HG03521 (cell line): ENCODE measurements around the gene OVCH1.
"Not testable (repeated sequence)": the region's sequence is repeated elsewhere in the genome, so short reads cannot be mapped to it uniquely, and the experiment has no call there.

ENCODE experiments used
- ATAC-seq: cut with Tn5 transposase; IDR thresholded peaks from one replicate; pipeline ENCODE4 v1.9.1; 2021; ENCODE audit warnings: mild to moderate bottlenecking, moderate library complexity; ENCODE audit not compliant: unreplicated experiment

The OVCH1 gene

DNA sequence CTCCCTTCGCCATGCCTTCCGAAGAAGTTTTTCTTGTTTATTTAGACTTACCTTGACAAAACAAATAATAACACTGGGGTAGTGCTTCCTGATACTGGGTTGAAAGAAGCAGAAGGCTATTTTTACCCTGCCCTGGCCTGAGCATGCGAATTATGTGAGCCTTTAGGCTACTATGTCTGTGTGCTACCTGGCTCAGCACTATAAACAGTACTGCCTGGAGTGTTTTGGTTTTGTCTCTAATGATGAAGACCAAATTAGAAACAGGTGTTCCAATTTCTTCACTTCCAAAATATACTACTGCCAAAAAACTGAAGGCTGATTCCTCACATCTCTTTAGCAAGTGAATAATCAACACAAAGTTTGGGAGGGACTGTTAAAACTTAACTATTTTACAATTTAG, 7.6 kb upstream of the OVCH1 start:
- no peak for ATAC-seq

DNA sequence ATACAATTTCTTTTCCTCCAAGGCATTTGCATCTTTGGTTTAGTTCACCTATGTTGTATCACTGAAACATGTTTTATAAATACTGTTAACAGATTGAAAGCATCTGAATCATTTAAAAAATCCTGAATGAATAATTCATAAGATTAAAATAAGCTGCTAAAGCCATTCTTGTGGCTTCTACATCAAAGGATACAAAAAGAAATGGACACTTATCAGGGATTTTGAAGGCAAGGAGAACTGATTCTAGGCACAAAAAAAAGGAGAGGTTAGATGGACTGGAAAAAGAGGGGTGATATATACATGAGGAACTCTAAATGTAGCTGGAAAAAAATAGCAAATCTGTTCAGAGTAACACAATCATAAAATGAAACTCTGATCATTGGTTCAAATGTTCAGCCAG, 5.8 kb upstream of the OVCH1 start:
- no peak for ATAC-seq

DNA sequence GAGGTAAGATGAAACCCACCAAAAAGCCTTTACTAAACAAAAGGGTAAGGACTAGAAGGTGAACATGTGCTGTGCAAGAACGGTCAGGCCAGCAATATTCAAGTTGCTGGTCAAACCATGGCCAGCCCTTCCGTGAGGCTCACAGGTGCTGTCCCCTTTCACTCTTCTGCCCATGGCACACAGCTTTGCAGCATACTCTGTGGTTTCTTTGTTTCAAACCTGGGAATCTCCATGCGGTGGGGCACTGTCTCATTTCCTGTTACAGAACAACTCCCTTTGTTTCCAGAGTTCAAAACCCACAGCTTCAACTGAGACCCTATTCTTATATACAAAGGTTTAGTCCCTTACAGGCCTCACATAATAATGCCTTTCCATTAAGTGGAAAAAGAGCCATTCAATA, 1.7 kb upstream of the OVCH1 start:
- no peak for ATAC-seq

DNA sequence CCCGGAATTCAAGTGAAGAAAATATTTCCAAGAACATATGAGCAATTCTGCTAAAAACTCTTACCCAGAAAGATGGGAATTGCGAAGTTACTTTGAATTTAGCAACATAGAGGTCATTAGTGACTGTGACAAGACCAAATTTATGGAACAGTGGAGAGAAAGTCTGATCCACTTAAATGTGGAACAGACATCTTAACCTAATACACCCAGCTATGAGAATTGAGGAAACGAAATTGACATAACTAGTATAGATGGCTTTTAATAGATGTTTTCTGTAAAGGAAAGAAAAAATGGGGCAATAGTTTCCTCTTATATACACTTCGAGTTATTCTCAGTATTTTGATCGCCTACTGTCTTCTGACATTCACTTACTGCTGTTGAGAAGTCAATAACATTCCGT, 4.6 kb downstream of the OVCH1 start:
- ATAC-seq = no peak

DNA sequence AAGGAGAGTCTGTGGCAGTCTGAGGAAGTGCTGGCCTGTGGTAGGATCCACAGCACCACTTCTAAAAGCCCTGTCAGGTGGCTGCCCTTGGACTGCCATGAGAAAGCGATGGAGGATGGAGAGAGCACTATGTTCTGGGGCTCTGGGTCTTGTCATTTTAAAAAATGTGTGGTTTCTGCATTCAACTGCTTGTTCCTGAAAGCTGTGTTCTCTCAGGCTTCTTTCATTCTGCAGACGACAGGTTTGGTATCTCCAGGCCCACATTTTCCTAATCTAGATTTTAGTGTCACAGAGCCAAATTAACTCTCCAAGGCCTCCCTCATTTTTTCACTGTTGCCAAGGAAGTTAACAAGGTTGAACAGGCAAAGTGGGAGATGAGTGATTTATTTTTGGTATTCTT, 10.5 kb downstream of the OVCH1 start:
- no peak for ATAC-seq

DNA sequence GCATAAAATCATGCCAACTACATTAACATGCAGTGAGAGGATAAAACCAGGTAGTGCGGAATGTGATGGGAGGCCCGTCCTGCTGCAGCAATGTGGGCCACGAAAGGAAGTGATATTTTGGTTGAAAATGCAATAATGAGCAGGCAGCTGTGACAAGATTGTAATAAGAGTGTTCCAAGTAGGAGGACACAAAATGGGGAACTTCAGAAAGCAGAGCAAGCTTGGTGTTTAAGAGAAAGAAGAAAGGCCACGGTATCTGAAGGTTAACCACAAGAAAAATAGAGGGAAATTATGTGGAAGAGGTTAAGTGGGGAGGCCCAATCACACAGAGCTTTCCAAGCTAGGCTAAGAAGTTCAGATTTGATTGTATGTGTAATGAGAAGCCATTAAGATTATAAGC, 34.3 kb downstream of the OVCH1 start:
- no peak for ATAC-seq

DNA sequence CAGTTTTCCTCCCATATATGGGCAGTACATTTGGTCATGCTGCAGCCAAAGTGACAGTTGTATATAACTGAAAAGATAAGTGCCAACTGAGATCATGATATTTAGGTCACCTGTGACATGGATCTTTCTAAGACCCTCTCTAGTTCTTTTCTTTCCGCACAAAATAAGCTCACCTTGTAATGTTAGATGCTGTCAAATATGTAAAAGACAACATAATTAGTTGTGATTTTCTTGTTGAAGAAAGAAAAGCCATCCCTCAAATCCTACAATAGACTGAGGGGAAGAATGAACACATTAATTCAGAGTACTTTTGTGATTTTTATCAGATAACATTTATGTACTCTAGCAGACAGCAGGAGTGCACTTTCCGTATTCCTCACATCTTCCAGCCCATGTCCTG, 37.4 kb downstream of the OVCH1 start:
- no peak for ATAC-seq

DNA sequence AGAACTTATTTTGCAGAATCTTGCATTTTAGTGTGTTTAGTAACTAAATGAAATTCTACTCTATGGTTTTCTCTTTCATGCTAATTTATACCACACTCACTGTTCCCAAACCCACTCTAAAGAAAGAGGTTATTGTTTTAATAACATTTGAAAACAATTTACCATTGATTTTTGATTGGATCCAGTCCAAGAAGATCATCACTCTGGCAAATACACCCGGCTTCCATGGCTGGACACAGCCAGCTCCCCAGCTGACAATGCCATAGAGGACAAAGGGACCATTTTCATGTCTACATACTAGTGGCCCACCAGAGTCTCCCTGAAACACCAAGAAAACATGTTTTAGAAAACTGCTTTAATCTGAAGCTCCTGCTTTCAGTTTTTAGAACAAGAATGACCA, 42.4 kb downstream of the OVCH1 start:
- ATAC-seq = no peak

DNA sequence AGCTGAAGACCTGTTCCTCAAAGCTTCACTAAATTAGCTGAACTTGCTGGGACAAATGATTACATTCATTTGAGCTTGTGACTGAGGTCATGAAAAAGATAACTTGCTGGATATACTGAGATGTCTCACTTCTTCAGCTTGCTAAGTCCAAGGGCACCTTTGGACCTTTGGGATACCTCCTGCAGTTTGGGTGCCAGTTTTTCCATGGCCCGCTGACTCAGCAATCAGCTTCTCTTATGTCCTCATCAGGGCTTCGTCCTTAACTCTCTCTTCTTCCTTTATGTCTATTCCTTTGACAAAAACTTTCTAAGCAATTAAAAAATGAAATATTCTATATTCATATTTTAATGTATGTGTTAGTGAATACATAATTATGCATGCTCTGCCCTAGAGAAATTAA, 45.6 kb downstream of the OVCH1 start:
- ATAC-seq = no peak

DNA sequence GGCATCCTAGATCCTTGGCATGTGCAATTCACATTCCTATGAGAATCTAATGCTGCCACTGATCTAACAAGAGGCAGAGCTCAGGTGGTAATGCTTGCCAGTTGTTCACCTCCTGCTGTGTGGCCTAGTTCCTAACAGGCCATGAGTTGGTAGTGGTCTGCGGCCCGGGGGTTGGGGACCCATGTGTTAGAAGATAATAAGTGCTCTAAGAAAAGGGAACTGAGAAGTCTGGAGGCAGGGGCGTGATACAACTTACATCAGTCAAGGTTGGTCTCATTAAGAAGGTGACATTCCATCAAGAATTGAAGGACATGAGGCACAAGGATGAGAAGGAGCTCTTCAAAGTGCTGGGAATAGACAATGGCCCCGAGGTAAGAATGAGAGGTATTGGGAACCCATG, 49.3 kb downstream of the OVCH1 start:
- no peak for ATAC-seq

DNA sequence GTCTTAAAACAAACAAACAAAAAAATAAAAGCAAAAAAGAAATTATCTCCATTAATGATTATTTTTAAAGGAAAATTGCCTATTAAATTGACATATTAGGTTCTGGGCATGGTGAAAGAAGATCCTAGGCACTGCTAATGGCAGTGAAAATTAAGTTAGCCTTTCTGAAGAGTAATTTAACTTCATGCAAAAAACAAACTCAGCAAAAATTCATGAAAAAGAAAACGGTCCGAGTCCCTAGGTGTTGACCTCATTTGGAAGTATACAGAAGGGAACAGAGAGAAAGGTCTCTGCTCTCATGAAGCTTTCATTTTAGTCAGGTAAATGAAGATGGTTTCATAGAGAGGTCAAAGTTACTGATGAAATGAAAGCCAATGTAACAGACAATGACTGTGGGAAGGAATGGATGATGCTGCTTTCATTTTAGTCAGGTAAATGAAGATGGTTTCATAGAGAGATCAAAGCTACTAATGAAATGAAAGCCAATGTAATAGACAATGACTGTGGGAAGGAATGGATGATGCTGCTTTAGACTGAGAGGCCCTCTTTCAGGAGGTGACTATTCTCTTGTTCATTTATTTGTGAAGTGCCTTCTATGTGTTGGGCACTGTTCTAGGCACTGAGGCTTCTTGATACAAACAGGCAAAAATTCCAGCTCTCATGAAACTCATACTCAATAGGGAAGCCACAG, 50.1 kb downstream of the OVCH1 start:
- no peak for ATAC-seq

DNA sequence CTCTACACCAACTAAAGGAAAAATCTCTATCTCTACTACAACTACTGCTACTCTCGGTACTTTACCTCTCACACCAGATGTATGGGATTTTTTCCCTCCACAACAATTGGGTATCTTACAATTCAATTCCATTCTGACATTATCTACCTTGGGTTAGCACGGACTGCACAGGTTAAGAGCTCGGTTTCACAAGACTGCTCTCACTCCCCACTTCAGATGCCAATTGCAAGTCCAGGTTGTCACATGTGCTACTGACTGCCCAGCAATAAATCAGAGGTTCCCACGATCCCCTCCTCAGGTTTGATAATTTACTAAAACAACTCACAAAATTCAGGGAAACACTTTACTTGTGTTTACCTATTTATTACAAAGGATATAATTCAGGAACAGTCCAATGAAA, 58.0 kb downstream of the OVCH1 start:
- ATAC-seq = no peak

DNA sequence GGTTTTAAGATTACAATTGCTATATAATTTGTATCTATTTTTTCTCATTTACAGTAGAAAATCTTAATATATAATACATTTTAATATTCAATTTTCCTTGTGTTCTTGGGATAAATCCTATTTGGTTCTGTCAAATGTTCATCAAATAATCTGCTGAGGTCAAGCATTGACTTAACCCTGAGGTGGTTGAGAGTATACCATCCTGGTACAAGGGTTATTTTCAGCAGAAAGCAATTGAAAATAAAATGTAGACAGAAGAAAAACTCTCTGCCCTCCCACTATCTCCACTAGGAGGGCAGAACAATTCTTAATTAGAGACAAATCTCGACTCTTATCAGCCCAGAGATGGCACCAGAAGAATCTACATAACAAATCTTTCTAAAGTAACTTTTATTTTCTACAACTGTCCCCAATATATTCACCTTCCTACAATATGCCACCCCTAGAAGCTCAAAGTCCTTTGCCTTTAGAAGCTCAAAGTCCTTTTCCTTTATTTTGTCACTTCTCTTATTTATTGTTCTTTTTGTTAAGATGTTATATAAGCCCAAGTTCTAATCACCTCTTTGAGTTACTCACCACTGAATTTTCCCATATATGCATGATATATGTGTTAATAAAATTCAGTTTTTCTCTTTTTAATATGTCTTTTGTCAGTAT, 58.6 kb downstream of the OVCH1 start:
- ATAC-seq = no peak

DNA sequence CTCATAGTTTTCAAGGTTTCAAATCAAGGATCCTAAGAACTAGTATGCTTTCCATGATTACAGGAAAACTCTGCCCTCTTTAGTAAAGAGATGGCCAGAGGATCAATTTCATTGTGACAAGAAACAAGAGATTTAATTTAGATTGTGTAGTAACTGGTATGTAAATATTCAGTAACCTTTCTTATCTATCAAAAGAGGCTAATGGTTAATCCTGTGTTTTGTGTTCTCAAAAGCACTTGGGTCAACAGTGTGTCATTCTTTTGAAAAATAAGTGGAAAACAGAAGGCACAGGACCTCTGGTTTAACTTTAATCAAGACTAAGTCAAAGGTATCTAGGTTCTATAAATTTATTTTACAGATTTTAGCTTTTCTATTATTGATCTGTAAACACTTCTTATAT, 59.9 kb downstream of the OVCH1 start:
- no peak for ATAC-seq

DNA sequence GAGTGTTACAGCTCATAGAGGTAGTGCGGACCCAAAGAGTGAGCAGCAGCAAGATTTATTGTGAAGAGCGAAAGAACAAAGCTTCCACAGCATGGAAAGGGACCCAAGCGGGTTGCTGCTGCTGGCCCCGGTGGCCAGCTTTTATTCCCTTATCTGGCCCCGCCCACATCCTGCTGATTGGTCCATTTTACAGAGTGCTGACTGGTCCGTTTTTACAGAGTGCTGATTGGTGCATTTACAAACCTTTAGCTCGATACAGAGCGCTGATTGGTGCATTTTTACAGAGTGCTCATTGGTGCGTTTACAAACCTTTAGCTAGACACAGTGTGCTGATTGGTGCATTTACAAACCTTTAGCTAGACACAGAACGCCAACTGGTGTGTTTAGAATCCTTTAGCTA, 60.7 kb downstream of the OVCH1 start:
- ATAC-seq = not testable (repeated sequence)

DNA sequence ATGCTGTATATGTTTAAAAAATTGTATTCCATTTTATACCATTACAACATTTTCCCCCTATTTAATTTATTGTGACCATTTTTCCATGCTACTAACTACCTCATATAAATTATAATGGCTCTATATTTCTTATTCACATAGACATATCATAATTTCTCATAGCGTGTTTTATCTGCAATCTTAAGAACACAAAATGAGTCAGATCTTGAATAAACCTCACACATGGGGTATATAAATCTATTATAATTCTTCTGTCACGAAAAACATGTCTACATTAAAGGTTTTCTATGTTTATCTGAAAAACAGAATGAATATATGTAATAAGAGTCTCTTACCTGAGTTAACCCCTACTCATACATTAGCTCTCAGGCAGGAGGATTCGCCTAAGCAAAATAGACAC, 66.0 kb downstream of the OVCH1 start:
- ATAC-seq = no peak

DNA sequence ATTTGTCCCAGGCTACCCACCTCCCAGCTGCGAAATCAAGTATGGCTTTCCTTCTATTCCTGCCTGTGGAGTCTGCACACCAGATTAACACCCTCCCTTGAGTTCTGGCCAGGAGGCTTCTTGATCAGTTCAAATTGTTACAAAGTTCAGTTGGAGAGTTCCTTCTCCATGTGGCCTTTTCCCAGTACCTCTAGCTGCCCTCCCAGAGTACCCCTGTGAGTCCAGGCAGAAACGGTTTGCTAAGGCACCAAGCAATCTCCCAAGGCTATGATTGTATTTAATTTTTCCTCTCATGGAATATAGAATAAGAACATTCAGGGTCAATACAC, 66.8 kb downstream of the OVCH1 start:
- no peak for ATAC-seq

DNA sequence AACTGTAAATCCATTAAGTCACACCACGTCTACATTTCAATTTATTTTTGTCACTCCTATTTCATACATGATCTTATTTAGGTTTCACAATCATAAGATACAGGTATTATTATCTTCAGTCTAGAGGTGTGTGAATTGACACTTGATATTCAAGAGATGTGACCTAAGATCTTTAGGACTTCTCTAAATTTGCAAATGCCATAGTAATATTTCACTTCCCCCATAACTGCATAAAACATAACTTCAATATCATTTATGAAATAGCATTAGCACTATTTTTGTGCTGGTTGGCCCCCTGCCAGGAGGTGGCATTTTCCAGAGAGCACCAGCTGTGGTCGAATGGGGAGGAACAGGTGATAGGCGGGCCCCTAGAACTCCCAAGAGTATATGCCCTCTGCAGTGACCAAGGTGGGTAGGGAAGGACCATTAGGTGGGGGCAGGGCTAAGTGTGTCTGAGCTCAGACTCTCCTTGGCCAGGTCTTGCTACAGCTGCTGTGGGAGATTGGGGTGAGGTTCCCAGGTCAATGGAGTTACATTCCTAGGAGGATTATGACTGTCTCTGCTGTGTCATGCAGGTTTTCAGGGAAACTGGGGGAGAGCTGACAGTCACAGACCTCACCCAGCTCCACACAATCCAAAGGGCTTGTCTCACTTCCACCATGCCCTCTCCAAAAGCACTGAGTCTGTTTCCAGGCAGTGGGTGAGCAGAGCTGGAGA, 67.3 kb downstream of the OVCH1 start:
- no peak for ATAC-seq

DNA sequence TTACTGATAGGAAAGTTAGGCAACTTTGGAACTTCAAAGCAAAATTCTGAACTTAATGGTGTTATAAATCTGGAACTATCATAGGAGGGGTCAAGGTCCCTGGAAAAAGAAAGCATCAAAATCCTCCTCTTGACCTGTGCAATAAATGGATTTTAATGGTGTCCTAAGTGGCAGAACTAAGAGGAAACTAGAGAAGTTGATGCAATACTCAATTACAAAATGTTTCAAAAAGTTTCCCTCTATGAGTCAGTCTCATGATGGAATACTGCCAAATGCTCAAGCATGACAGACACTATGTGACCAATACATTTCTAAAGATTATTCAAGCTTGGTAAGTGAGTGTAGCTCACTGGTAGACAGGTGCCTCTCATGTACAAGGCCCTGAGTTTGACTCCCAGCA, 68.9 kb downstream of the OVCH1 start:
- no peak for ATAC-seq

DNA sequence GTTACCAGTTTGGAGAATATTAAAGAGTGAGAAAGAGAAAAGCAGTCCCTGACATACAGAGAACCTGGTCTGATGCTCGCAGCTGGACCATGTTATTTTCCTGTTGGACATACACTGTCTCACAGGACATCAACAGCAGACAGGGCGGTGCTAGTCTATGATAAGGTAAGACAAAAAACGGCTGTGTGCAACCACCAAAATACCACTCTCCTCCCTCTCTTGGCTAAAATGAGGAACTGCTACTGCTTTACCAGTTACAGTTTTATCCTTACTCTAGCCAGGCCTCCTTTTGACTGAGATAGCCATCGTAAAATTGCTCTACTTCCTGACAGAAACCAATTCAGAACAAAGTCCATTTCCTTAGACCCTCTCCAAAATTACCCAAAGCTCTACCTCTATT, 69.5 kb downstream of the OVCH1 start:
- peak; percentile 98 for ATAC-seq

DNA sequence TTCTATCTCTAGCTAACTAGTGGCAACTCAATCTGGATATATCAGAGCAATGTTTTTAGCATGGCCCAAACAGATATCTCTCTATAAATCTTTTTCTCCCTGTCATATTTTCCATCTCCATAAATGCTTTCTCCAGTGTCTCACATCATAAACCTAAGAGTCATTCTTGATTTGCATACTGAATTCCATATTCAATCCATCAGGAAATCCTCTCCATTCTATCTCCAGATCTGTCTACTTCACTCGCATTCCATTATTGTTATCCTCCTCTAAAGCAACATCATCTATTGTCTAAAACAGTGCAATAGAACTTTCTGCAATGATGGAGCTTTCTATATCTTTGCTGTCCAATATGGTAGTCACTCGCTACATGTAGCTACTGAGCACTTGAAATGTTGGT, 71.0 kb downstream of the OVCH1 start:
- no peak for ATAC-seq

DNA sequence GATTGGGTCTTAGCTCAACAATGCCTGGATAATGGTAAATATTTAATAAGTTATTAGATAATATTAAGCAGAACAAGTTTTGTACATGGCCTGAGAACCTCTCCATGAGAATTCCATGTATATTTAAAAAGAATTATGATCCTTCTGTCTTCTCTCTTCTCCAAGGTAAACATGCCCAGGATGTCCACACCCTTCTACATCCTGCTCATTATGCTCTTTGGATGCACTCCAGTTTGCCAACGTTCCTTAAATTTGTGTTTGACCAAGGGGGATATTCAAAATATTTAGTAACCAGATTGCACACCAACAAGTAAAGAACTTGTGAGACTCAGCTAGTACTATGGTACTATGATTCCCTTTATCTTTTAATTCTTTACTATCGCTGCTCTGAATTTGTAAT, 71.8 kb downstream of the OVCH1 start:
- ATAC-seq = no peak

DNA sequence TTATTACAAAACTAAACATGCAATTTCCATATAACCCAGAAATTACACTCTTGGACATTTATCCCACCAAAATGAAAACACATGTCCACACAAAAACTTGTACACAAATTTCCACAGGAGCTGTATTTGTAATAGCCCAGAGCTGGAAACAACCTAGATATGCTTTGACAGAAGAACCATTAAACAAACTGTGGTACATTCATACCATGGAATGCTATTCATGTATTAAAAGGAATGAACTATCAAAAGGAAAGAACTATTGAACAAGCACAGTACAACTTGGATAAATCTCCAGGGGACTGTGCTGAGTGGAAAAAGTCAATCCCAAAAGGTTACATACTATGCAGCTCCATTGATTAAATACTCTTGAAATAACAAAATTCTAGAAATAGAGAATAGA, 80.7 kb downstream of the OVCH1 start:
- no peak for ATAC-seq
